ENCODE measurements around the gene SPAG7.

DNA sequence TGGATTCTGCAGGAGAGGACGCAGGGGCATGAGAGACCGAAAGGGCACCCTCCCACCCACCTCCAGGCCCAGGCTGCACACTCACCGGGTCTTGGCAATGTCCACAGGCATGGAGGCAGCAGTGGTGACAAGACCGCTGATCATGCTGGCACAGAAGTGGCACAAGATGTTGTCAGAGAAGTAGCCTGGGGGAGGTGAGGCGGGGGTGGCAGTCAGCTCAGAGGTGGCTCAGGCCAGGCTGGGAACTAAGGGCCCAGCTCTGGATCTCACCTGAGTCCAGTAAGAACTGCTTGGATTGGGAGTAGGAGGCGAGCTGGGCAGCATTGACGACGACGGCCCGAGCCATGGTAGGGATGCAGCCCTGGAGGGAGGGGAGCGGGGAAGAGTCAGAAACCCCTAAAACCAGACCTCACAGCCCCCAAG lies 29.5 kb downstream of the SPAG7 start:
- TF ChIP-seq, protein P1, sequence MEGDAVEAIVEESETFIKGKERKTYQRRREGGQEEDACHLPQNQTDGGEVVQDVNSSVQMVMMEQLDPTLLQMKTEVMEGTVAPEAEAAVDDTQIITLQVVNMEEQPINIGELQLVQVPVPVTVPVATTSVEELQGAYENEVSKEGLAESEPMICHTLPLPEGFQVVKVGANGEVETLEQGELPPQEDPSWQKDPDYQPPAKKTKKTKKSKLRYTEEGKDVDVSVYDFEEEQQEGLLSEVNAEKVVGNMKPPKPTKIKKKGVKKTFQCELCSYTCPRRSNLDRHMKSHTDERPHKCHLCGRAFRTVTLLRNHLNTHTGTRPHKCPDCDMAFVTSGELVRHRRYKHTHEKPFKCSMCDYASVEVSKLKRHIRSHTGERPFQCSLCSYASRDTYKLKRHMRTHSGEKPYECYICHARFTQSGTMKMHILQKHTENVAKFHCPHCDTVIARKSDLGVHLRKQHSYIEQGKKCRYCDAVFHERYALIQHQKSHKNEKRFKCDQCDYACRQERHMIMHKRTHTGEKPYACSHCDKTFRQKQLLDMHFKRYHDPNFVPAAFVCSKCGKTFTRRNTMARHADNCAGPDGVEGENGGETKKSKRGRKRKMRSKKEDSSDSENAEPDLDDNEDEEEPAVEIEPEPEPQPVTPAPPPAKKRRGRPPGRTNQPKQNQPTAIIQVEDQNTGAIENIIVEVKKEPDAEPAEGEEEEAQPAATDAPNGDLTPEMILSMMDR (IDR thresholded peaks at IDR 0.05; ENCODE audit: low read depth, low read length, poor library complexity, severe bottlenecking) = no peak
- no peak for TF ChIP-seq EZH2phosphoT487 (IDR thresholded peaks at IDR 0.05; ENCODE audit: borderline replicate concordance, low read length)
